ENCODE results near the gene HDHD3.
"Not testable (repeated sequence)": the region's sequence is repeated elsewhere in the genome, so short reads cannot be mapped to it uniquely, and the experiment has no call there.

The HDHD3 gene, protein sequence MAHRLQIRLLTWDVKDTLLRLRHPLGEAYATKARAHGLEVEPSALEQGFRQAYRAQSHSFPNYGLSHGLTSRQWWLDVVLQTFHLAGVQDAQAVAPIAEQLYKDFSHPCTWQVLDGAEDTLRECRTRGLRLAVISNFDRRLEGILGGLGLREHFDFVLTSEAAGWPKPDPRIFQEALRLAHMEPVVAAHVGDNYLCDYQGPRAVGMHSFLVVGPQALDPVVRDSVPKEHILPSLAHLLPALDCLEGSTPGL

DNA sequence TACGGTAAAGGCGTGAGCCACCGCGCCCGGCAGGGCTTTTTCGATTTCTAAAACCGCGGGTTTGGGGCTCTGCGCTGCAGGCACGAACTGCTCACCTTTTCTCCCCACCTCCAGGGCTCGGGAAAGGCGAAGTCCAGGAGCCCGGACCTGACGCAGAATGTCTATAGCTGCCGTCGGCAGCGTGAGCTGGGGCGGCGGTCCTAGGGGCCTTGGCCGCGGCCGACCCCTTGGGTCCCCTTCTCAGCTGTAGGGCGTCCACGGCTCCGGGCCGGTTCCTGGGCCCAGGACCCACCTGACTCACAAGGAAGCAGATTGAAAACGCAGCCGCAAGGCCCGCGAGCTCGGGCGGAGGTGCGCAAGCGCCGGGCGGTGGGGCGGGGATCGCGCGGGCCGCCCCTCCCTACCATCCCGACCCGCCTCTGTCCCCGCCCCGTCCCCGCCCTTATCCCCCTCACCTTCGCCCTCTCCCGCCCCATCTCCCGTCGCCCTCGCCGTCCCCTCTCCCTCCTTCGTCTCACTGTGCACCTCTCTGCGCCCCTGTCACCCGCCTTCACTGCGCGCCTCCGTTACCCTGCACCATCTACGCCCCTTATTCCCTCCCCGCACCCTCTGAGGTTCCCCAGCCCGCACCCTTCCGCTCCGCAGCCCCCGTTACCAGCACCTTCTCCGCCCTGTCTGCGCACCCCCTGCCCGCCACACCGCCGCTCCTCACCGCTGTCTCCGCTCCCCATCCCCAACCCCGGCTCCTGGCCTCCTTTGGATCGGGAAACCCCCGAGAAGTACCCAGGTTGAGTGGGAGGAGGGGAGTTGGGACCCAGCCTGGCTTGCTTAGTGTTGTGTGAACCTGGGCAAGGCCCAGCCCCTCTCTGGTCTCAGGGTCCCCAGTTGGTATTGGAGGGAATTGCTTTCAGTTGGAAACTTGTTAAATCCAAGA is at the start of gene HDHD3:
TSS of gene HDHD3 (minus strand) at position 353 of the 934 bp plus-strand sequence. CDS start 2,632 bp downstream, outside the sequence.
- Histone ChIP-seq H3K4me3 (ENCODE audit: low read depth in 1 of 2, low read length in 2 of 2) (peak within 1 kb of the TSS; percentile 83 to 88), H3K36me3 (ENCODE audit: control insufficient read depth in 1 of 2, insufficient read depth in 2 of 2, low read length in 2 of 2) (peaks cover 19 to 32% of the 10 kb centered on the region in 2 donors), H3K27me3 (ENCODE audit: control insufficient read depth in 1 of 2, insufficient read depth in 2 of 2, low read length in 2 of 2) (no peaks in the 10 kb centered on the region), H3K9ac (ENCODE audit: low read depth in 1 of 2, low read length in 2 of 2) (peak within 1 kb of the TSS; percentile 83 to 89), H3K9me3 (ENCODE audit: control insufficient read depth in 1 of 2, low read length in 2 of 2) (no peaks in the 10 kb centered on the region), H3K27ac (ENCODE audit: low read depth, low read length) (peak within 1 kb of the TSS; percentile 90), H3K4me1 (ENCODE audit: control insufficient read depth in 1 of 2, insufficient read depth in 2 of 2, low read length in 2 of 2) (peaks cover 49 to 61% of the 10 kb centered on the region in 2 donors)

DNA sequence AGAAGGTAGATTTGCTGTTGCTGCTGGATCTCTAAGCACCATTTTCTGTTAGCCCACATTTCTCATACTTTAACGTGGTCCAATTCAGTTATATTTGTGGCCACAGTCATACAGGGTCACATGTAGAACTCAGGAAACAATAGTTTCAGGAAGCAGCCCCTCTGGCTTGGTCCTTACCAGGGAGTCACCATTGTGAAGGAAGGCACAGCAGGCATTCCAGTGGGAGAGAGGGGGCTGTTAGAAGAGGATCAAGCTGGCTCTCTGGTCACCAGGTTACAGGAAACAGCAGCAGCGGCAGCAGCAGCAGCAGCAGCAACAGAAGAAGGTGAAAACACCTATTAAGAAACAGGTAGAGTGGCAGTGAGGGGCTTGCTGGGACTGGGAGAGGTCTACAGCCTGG is 48.3 kb upstream of the HDHD3 start:
- Histone ChIP-seq H3K9ac (ENCODE audit: low read depth in 1 of 2, low read length in 2 of 2) (no peak overlapping the region), H3K4me3 (ENCODE audit: low read depth in 1 of 2, low read length in 2 of 2) (no peak overlapping the region), H3K27me3 (ENCODE audit: control insufficient read depth in 1 of 2, insufficient read depth in 2 of 2, low read length in 2 of 2) (no peaks in the 10 kb centered on the region), H3K36me3 (ENCODE audit: control insufficient read depth in 1 of 2, insufficient read depth in 2 of 2, low read length in 2 of 2) (no peaks in the 10 kb centered on the region), H3K27ac (ENCODE audit: low read depth, low read length) (no peak overlapping the region), H3K4me1 (ENCODE audit: control insufficient read depth in 1 of 2, insufficient read depth in 2 of 2, low read length in 2 of 2) (no peaks in the 10 kb centered on the region), H3K9me3 (ENCODE audit: control insufficient read depth in 1 of 2, low read length in 2 of 2) (no peaks in the 10 kb centered on the region)

DNA sequence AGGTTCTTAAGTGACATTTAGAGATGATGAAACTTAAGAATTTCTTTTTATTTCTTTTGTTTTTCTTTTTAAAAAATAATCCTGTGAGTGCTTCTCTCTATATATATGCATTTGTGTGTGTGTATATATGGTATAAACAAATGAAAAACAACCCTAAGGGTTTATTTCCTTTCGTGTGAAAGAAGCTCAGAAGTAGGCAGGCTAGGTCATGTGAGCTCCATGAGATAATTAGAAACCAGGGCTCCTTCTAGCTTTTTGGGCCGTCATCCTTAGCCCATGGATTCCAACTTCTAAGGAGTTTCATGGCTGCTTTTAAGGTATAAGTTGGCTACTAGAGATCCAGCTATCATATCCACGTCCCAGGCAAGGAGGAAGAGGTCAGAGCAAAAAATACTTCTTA is 44.9 kb upstream of the HDHD3 start:
- no peaks in the 10 kb centered on the region for H3K27me3 ChIP-seq (ENCODE audit: control insufficient read depth in 1 of 2, insufficient read depth in 2 of 2, low read length in 2 of 2)
- H3K9me3 ChIP-seq (ENCODE audit: control insufficient read depth in 1 of 2, low read length in 2 of 2): no peaks in the 10 kb centered on the region
- H3K4me1 ChIP-seq (ENCODE audit: control insufficient read depth in 1 of 2, insufficient read depth in 2 of 2, low read length in 2 of 2): no peaks in the 10 kb centered on the region
- no peak overlapping the region for H3K27ac ChIP-seq (ENCODE audit: low read depth, low read length)
- no peaks in the 10 kb centered on the region for H3K36me3 ChIP-seq (ENCODE audit: control insufficient read depth in 1 of 2, insufficient read depth in 2 of 2, low read length in 2 of 2)
- H3K9ac ChIP-seq (ENCODE audit: low read depth in 1 of 2, low read length in 2 of 2): no peak overlapping the region
- H3K4me3 ChIP-seq (ENCODE audit: low read depth in 1 of 2, low read length in 2 of 2): no peak overlapping the region

DNA sequence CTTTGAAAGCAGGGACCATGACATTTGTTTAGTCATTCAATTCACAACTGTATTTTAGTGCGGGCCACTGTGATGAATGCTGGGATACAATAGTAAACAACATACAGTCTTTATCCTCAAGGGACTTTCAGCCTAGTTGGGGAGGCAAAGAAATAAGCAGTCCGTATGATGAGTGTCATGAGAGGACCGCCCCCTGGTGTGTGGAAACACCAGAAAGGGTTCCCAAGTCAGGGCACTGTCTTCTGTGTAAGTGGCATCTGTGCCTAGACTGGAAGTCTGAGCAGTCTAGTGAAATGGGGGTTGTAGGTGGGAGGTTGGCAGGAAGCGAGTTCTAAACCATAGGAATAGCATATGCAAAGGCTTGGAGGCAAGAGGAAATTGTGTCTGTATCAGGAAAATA is 40.6 kb upstream of the HDHD3 start:
- Histone ChIP-seq H3K4me1 (ENCODE audit: control insufficient read depth in 1 of 2, insufficient read depth in 2 of 2, low read length in 2 of 2) (no peaks in the 10 kb centered on the region), H3K9me3 (ENCODE audit: control insufficient read depth in 1 of 2, low read length in 2 of 2) (no peaks in the 10 kb centered on the region), H3K9ac (ENCODE audit: low read depth in 1 of 2, low read length in 2 of 2) (no peak overlapping the region), H3K27me3 (ENCODE audit: control insufficient read depth in 1 of 2, insufficient read depth in 2 of 2, low read length in 2 of 2) (no peaks in the 10 kb centered on the region), H3K36me3 (ENCODE audit: control insufficient read depth in 1 of 2, insufficient read depth in 2 of 2, low read length in 2 of 2) (no peaks in the 10 kb centered on the region), H3K27ac (ENCODE audit: low read depth, low read length) (no peak overlapping the region), H3K4me3 (ENCODE audit: low read depth in 1 of 2, low read length in 2 of 2) (no peak overlapping the region)

DNA sequence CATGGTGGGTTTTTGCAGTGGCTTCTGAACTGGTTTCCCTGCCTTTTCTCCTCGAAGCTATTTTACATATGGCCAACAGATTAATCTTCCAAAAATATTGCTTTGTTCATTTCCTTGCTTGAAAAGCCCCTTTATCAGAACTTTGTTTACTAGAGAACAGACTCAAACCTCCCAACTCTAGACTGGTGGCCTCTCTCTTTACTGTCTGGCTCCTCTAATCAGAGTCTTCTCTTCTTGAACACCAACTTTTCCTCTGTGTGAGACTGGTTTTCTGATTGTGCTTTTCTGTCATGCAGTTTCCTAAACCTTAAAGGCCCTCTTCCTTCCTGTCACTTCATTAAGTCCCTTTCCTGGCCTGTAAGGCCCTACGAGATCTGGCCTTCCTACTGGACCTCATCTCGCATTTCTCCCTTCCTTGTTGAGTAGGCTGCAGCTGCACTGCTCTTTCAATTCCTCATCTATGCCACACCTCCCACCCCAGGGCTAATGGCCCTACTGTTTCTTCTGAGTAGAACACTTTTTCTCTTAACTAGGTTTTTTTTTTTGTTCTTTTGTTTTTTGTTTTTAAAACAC is 39.4 kb upstream of the HDHD3 start:
- H3K4me3 ChIP-seq (ENCODE audit: low read depth in 1 of 2, low read length in 2 of 2): no peak overlapping the region
- H3K36me3 ChIP-seq (ENCODE audit: control insufficient read depth in 1 of 2, insufficient read depth in 2 of 2, low read length in 2 of 2): no peaks in the 10 kb centered on the region
- H3K9me3 ChIP-seq (ENCODE audit: control insufficient read depth in 1 of 2, low read length in 2 of 2): no peaks in the 10 kb centered on the region
- H3K4me1 ChIP-seq (ENCODE audit: control insufficient read depth in 1 of 2, insufficient read depth in 2 of 2, low read length in 2 of 2): peaks cover 0 to 3% of the 10 kb centered on the region in 2 donors
- H3K27ac ChIP-seq (ENCODE audit: low read depth, low read length): no peak overlapping the region
- H3K27me3 ChIP-seq (ENCODE audit: control insufficient read depth in 1 of 2, insufficient read depth in 2 of 2, low read length in 2 of 2): no peaks in the 10 kb centered on the region
- no peak overlapping the region for H3K9ac ChIP-seq (ENCODE audit: low read depth in 1 of 2, low read length in 2 of 2)

DNA sequence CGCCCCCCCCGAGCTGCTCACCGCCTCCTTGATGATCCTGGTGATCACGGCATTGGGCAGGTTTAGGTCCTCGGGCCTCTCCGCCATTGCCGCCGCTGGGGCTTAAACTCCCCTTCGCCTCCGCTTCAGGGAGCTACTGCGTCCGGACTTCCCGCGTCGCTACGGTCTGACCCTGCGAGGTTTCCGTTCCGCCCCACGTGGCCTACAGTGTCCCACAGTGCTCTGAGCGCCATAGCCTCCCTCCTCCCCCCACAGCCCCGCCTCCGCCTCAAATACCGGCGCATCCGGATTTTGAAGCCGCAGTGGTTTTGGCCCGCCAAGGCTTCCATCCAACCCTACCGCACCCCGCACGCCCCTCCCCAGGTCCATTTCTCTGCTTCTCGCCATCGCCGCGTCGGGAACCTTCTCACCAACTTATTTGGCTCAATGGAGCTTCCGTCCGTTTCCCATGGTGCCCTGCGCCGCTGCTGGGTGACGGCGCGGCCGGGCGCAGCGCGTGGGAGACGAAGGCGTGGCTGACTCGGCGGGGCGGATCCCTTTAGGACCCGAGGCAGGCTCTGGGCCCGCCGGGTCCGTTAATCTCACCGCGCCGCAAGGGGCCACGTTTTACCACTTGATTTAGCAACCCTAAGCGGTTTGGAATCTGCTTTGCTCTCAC is 33.5 kb upstream of the HDHD3 start, which contains the start of the genes C9orf43 and POLE3:
TSS of gene C9orf43 (plus strand) at position 541 of the 658 bp plus-strand sequence. CDS start 2,747 bp downstream, outside the sequence.
TSS of gene POLE3 (minus strand) at position 469 of the 658 bp plus-strand sequence. CDS start at position 87, 382 bp downstream.
- Histone ChIP-seq H3K27ac (ENCODE audit: low read depth, low read length) (peak within 1 kb of the TSS; percentile 97), H3K27me3 (ENCODE audit: control insufficient read depth in 1 of 2, insufficient read depth in 2 of 2, low read length in 2 of 2) (no peaks in the 10 kb centered on the region), H3K9ac (ENCODE audit: low read depth in 1 of 2, low read length in 2 of 2) (peak within 1 kb of the TSS; percentile 79 to 91), H3K4me3 (ENCODE audit: low read depth in 1 of 2, low read length in 2 of 2) (peak within 1 kb of the TSS; percentile 94 to 95), H3K9me3 (ENCODE audit: control insufficient read depth in 1 of 2, low read length in 2 of 2) (no peaks in the 10 kb centered on the region), H3K4me1 (ENCODE audit: control insufficient read depth in 1 of 2, insufficient read depth in 2 of 2, low read length in 2 of 2) (peaks cover 7 to 19% of the 10 kb centered on the region in 2 donors), H3K36me3 (ENCODE audit: control insufficient read depth in 1 of 2, insufficient read depth in 2 of 2, low read length in 2 of 2) (peaks cover 4 to 19% of the 10 kb centered on the region in 2 donors)

DNA sequence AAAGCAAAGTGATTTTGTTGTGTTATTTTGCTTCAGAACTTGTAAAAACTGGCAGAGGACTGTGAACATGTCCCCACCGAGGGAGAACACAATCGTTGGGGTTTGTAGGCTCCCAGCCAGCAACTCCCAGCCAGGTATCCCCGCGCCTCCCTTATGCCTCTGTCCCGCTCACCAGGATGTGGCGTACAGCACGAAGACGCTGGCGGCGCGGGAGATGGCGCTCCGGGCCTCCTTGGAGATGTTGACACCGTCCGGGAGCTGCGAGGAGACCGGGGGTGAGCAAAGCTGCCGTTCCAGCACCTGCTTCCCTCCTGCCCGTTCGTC is 33.1 kb upstream of the HDHD3 start:
- H3K27me3 ChIP-seq (ENCODE audit: control insufficient read depth in 1 of 2, insufficient read depth in 2 of 2, low read length in 2 of 2): no peaks in the 10 kb centered on the region
- H3K27ac ChIP-seq (ENCODE audit: low read depth, low read length): peak overlapping the region; percentile 97
- H3K9me3 ChIP-seq (ENCODE audit: control insufficient read depth in 1 of 2, low read length in 2 of 2): no peaks in the 10 kb centered on the region
- H3K9ac ChIP-seq (ENCODE audit: low read depth in 1 of 2, low read length in 2 of 2): peak overlapping the region; percentile 79 to 91
- peaks cover 4 to 19% of the 10 kb centered on the region in 2 donors for H3K36me3 ChIP-seq (ENCODE audit: control insufficient read depth in 1 of 2, insufficient read depth in 2 of 2, low read length in 2 of 2)
- H3K4me3 ChIP-seq (ENCODE audit: low read depth in 1 of 2, low read length in 2 of 2): peak overlapping the region; percentile 94 to 95
- peaks cover 7 to 19% of the 10 kb centered on the region in 2 donors for H3K4me1 ChIP-seq (ENCODE audit: control insufficient read depth in 1 of 2, insufficient read depth in 2 of 2, low read length in 2 of 2)

DNA sequence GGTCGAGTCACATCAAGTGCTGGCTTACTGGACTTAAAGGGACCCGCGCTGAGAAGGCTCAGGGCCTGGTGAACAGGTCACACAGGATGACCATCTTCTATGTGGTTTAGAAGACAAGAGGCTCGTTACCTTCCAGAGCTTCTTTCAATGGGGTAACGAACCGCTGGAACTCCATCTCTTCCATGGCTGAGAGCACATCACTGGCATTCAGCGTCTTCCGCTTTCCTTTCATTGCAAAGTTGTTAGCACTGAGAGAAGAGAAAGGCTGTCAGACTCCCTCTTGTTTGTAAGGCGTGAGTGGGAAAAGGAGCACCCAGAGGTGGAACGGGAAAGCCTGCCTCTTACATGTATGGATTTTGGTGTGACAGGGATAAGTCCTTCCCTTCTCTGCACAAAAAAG is 32.7 kb upstream of the HDHD3 start:
- peaks cover 4 to 19% of the 10 kb centered on the region in 2 donors for H3K36me3 ChIP-seq (ENCODE audit: control insufficient read depth in 1 of 2, insufficient read depth in 2 of 2, low read length in 2 of 2)
- H3K4me1 ChIP-seq (ENCODE audit: control insufficient read depth in 1 of 2, insufficient read depth in 2 of 2, low read length in 2 of 2): peaks cover 7 to 19% of the 10 kb centered on the region in 2 donors
- peak overlapping the region; percentile 79 to 91 for H3K9ac ChIP-seq (ENCODE audit: low read depth in 1 of 2, low read length in 2 of 2)
- peak overlapping the region; percentile 97 for H3K27ac ChIP-seq (ENCODE audit: low read depth, low read length)
- no peaks in the 10 kb centered on the region for H3K9me3 ChIP-seq (ENCODE audit: control insufficient read depth in 1 of 2, low read length in 2 of 2)
- H3K4me3 ChIP-seq (ENCODE audit: low read depth in 1 of 2, low read length in 2 of 2): peak overlapping the region; percentile 94 to 95
- no peaks in the 10 kb centered on the region for H3K27me3 ChIP-seq (ENCODE audit: control insufficient read depth in 1 of 2, insufficient read depth in 2 of 2, low read length in 2 of 2)

DNA sequence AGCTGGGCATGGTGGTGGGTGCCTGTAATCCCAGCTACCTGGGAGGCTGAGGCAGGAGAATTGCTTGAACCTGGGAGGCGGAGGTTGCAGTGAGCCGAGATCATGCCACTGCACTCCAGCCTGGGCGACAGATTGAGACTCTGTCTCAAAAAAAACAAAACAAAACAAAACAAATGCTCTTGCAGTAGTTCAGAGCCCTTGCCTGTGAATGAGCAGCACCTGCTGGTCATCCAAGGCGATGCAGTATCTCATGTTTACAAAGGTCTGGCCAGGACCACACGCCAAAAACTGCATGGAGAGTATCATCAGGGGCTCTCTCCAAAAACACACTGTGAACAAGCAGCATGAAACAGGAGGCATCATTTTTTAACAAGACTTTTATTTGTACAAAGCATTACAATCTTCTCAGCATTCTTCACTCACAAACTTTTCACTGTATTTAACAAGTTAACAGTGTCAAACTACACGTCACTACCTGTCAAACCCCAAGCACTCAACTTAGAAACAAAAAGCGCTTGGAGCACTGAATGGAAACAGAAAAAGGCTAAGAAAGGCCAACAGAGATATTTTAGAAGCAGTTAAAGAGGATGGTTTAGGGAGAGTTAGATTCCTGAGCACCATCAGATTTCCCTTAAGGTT is 30.2 kb upstream of the HDHD3 start:
- not testable (repeated sequence) for H3K9me3 ChIP-seq (ENCODE audit: control insufficient read depth in 1 of 2, low read length in 2 of 2); H3K27me3 ChIP-seq (ENCODE audit: control insufficient read depth in 1 of 2, insufficient read depth in 2 of 2, low read length in 2 of 2); H3K9ac ChIP-seq (ENCODE audit: low read depth in 1 of 2, low read length in 2 of 2); H3K27ac ChIP-seq (ENCODE audit: low read depth, low read length); H3K4me3 ChIP-seq (ENCODE audit: low read depth in 1 of 2, low read length in 2 of 2)
- Histone ChIP-seq H3K4me1 (ENCODE audit: control insufficient read depth in 1 of 2, insufficient read depth in 2 of 2, low read length in 2 of 2) (peaks cover 7 to 19% of the 10 kb centered on the region in 2 donors), H3K36me3 (ENCODE audit: control insufficient read depth in 1 of 2, insufficient read depth in 2 of 2, low read length in 2 of 2) (peaks cover 4 to 19% of the 10 kb centered on the region in 2 donors)
